H1 (cell line): ENCODE results near the gene OR51B5. TPM values are rescaled to one million over a fixed set of nuclear protein-coding genes. Genes with fewer than 3 reads are reported as not detected.

Experiments used
- CTCF ChIA-PET: fragments of 300-600 bp; sonication (Branson Sonifier 250); formaldehyde crosslinking; loops from one replicate; lab custom pipeline; 2021; ENCODE audit not compliant: partially characterized antibody; lab: Charles Lee
- POLR2A ChIA-PET: fragments of 300-600 bp; sonication (Branson Sonifier 250); formaldehyde crosslinking; loops from one replicate; lab custom pipeline; 2021; ENCODE audit warnings: inconsistent platforms; ENCODE audit not compliant: partially characterized antibody; lab: Charles Lee
- DNase-seq, 2 experiments: peaks; one replicate each; pipeline versions ENCODE4 v3.0.0 to v3.0.0-alpha.2; 2010 to 2022; ENCODE audit warnings: low spot score in 2 of 2, low read depth in 1 of 2, mixed read lengths in 1 of 2
- FAIRE-seq: peaks from 2 replicates; lab custom pipeline; 2011; peaks lifted over from hg19 to GRCh38; lab: Jason Lieb, UNC
- H2AFZ ChIP-seq: 2 replicates; pipeline ENCODE4 v1.8.1; 2012; ENCODE audit warnings: low read length, inconsistent platforms
- H2AK5ac ChIP-seq: 2 replicates; pipeline ENCODE4 v1.6.1; 2013; ENCODE audit warnings: low read depth, low read length
- H2BK120ac ChIP-seq: replicated peaks from 2 replicates; pipeline ENCODE3; 2013; ENCODE audit warnings: low read depth, low read length, inconsistent platforms
- H2BK12ac ChIP-seq: 2 replicates; pipeline ENCODE4 v1.6.1; 2013; ENCODE audit warnings: low read depth, low read length
- H2BK15ac ChIP-seq: 2 replicates; pipeline ENCODE4 v1.6.1; 2013; ENCODE audit warnings: low read length
- H2BK20ac ChIP-seq: 2 replicates; pipeline ENCODE4 v1.6.1; 2013; ENCODE audit warnings: low read length
- H2BK5ac ChIP-seq: 2 replicates; pipeline ENCODE4 v1.6.1; 2013; ENCODE audit warnings: low read depth, low read length
- H3K14ac ChIP-seq: 2 replicates; pipeline ENCODE4 v1.6.1; 2013; ENCODE audit warnings: inconsistent platforms; ENCODE audit not compliant: insufficient read length
- H3K18ac ChIP-seq: 2 replicates; pipeline ENCODE4 v1.6.1; 2013; ENCODE audit warnings: low read length; ENCODE audit errors: extremely low read depth
- H3K23ac ChIP-seq: 2 replicates; pipeline ENCODE4 v1.6.1; 2013; ENCODE audit warnings: inconsistent platforms; ENCODE audit not compliant: insufficient read length
- H3K23me2 ChIP-seq: 2 replicates; pipeline ENCODE4 v1.6.1; 2013; ENCODE audit warnings: low read depth, low read length
- H3K27ac ChIP-seq: 2 replicates; pipeline ENCODE4 v1.6.1; 2011; ENCODE audit warnings: low read depth, low read length, inconsistent platforms
- H3K27me3 ChIP-seq, 4 experiments: replicated peaks in 1 of 4; 1 replicate in 1 of 4; 2 replicates in 3 of 4; pipeline versions ENCODE4 v1.6.1 to v1.8.1; 2011 to 2013; ENCODE audit warnings: low read length in 3 of 4, mild to moderate bottlenecking in 3 of 4, inconsistent platforms in 2 of 4, mixed read lengths in 2 of 4, moderate library complexity in 1 of 4; ENCODE audit not compliant: control insufficient read depth in 3 of 4, insufficient read depth in 3 of 4; ENCODE audit errors: extremely low read depth in 1 of 4
- H3K36me3 ChIP-seq, 4 experiments: 2 replicates each; pipeline versions ENCODE4 v1.6.1 to v1.8.1; 2011 to 2013; ENCODE audit warnings: mild to moderate bottlenecking in 4 of 4, low read length in 3 of 4, moderate library complexity in 2 of 4, control low read depth in 1 of 4, inconsistent platforms in 1 of 4; ENCODE audit not compliant: insufficient read depth in 4 of 4, control insufficient read depth in 2 of 4
- H3K4ac ChIP-seq: replicated peaks from 2 replicates; pipeline ENCODE3; 2013; ENCODE audit warnings: low read length, low read depth, mixed read lengths, inconsistent platforms; ENCODE audit not compliant: insufficient read length
- H3K4me1 ChIP-seq, 4 experiments: replicated peaks in 1 of 4; 1 replicate in 1 of 4; 2 replicates in 3 of 4; pipeline versions ENCODE4 v1.6.1 to v1.8.1; 2011 to 2013; ENCODE audit warnings: low read length in 3 of 4, inconsistent platforms in 2 of 4, mixed read lengths in 1 of 4; ENCODE audit not compliant: insufficient read depth in 4 of 4, control insufficient read depth in 3 of 4
- H3K4me2 ChIP-seq, 2 experiments: 2 replicates each; pipeline versions ENCODE4 v1.6.1 to v1.8.1; 2011 to 2013; ENCODE audit warnings: low read depth in 2 of 2, low read length in 2 of 2, control low read depth in 1 of 2, inconsistent platforms in 1 of 2, mild to moderate bottlenecking in 1 of 2; ENCODE audit not compliant: insufficient read depth in 1 of 2
- H3K4me3 ChIP-seq, 4 experiments: fragments of 200-600, 300-600 bp in 1 of 4; sonication (generic), shearing (Covaris generic), sonication (Bioruptor Twin) in 1 of 4; 2 replicates each; pipeline versions ENCODE4 v1.5.1 to v1.8.1; 2011 to 2016; ENCODE audit warnings: low read length in 4 of 4, low read depth in 3 of 4, control low read depth in 2 of 4, inconsistent platforms in 2 of 4, mild to moderate bottlenecking in 2 of 4, mixed read lengths in 1 of 4, moderate library complexity in 1 of 4; ENCODE audit not compliant: insufficient read depth in 2 of 4; ENCODE audit errors: extremely low read depth in 1 of 4
- H3K56ac ChIP-seq: replicated peaks from 2 replicates; pipeline ENCODE3; 2013; ENCODE audit warnings: low read depth, mild to moderate bottlenecking, mixed read lengths, low read length, inconsistent platforms; ENCODE audit not compliant: insufficient read length
- H3K79me1 ChIP-seq: 2 replicates; pipeline ENCODE4 v1.6.1; 2013; ENCODE audit warnings: low read depth, low read length, control low read depth
- H3K79me2 ChIP-seq, 2 experiments: 2 replicates each; pipeline versions ENCODE4 v1.6.1 to v1.8.1; 2012 to 2013; ENCODE audit warnings: low read length in 2 of 2, mild to moderate bottlenecking in 2 of 2, inconsistent platforms in 1 of 2; ENCODE audit not compliant: insufficient read depth in 2 of 2, control insufficient read depth in 1 of 2
- H3K9ac ChIP-seq, 4 experiments: replicated peaks in 1 of 4; 1 replicate in 1 of 4; 2 replicates in 3 of 4; pipeline versions ENCODE4 v1.6.1 to v1.8.1; 2011 to 2013; ENCODE audit warnings: low read depth in 3 of 4, low read length in 3 of 4, control low read depth in 2 of 4, mild to moderate bottlenecking in 2 of 4, moderate library complexity in 2 of 4, inconsistent platforms in 1 of 4; ENCODE audit errors: extremely low read depth in 1 of 4
- H3K9me3 ChIP-seq, 2 experiments: 2 replicates each; pipeline versions ENCODE4 v1.6.1 to v1.8.1; 2012 to 2013; ENCODE audit warnings: mild to moderate bottlenecking in 2 of 2, moderate library complexity in 2 of 2, control low read depth in 1 of 2, inconsistent platforms in 1 of 2, low read depth in 1 of 2, low read length in 1 of 2, mixed read lengths in 1 of 2; ENCODE audit not compliant: insufficient read depth in 2 of 2
- H4K20me1 ChIP-seq, 2 experiments: replicated peaks in 1 of 2; 2 replicates each; pipeline versions ENCODE3 to v1.8.1; 2011 to 2013; ENCODE audit warnings: inconsistent platforms in 2 of 2, low read length in 2 of 2, mild to moderate bottlenecking in 1 of 2; ENCODE audit not compliant: insufficient read depth in 2 of 2, control insufficient read depth in 1 of 2
- H4K5ac ChIP-seq: 2 replicates; pipeline ENCODE4 v1.6.1; 2013; ENCODE audit warnings: low read length, low read depth, mixed read lengths, inconsistent platforms; ENCODE audit not compliant: insufficient read length
- H4K8ac ChIP-seq: 2 replicates; pipeline ENCODE4 v1.8.0; 2013; ENCODE audit warnings: mild to moderate bottlenecking, moderate library complexity, low read length, inconsistent platforms; ENCODE audit not compliant: insufficient read depth; ENCODE audit errors: extremely low read depth
- H4K91ac ChIP-seq: replicated peaks from 2 replicates; pipeline ENCODE3; 2013; ENCODE audit warnings: low read length, mixed read lengths, inconsistent platforms; ENCODE audit not compliant: insufficient read length
- CBX8 ChIP-seq: fragments of 300-800, 300-1000 bp; sonication (generic); IDR thresholded peaks from 2 replicates; pipeline ENCODE4 v1.7.1; 2016; ENCODE audit warnings: low read depth, low read length, borderline replicate concordance
- CHD1 ChIP-seq: IDR thresholded peaks from 2 replicates; pipeline ENCODE4 v1.6.1; 2012; ENCODE audit warnings: low read depth, low read length, improper control_type of control experiment
- GTF2F1 ChIP-seq: IDR thresholded peaks from 2 replicates; pipeline ENCODE4 v1.6.1; 2012; ENCODE audit warnings: low read depth, low read length, improper control_type of control experiment, borderline replicate concordance
- JUN ChIP-seq: IDR thresholded peaks from 2 replicates; pipeline ENCODE4 v1.6.1; 2011; ENCODE audit warnings: low read depth, mild to moderate bottlenecking, improper control_type of control experiment, low read length
- NANOG ChIP-seq: IDR thresholded peaks from 2 replicates; pipeline ENCODE4 v1.6.1; 2011; ENCODE audit warnings: low read length, low read depth, mild to moderate bottlenecking, inconsistent platforms; ENCODE audit not compliant: insufficient read depth, poor library complexity, severe bottlenecking
- POLR2AphosphoS5 ChIP-seq: IDR thresholded peaks from 2 replicates; pipeline ENCODE4 v1.6.1; 2011; ENCODE audit warnings: low read depth, low read length
- RNF2 ChIP-seq: fragments of 200-900, 300-1000 bp; sonication (generic); IDR thresholded peaks from 2 replicates; pipeline ENCODE4 v1.7.1; 2016; ENCODE audit warnings: borderline replicate concordance, low read depth, mild to moderate bottlenecking, antibody characterized with exemption, low read length; ENCODE audit not compliant: poor library complexity, severe bottlenecking; ENCODE audit errors: missing control alignments
- SAP30 ChIP-seq: fragments of 300-600 bp; sonication (generic); IDR thresholded peaks from 2 replicates; pipeline ENCODE4 v1.7.1; 2012; ENCODE audit warnings: low read length, moderate library complexity, mild to moderate bottlenecking, inconsistent platforms; ENCODE audit not compliant: insufficient read depth, insufficient replicate concordance
- SP4 ChIP-seq: IDR thresholded peaks from 2 replicates; pipeline ENCODE4 v1.6.1; 2012; ENCODE audit warnings: low read length, inconsistent platforms
- TAF7 ChIP-seq: optimal IDR thresholded peaks from 2 replicates; pipeline ENCODE3; 2011; ENCODE audit warnings: low read depth, mild to moderate bottlenecking, inconsistent platforms, low read length, moderate library complexity, borderline replicate concordance
- ZNF274 ChIP-seq: IDR thresholded peaks from 2 replicates; pipeline ENCODE4 v1.7.0; 2012; ENCODE audit warnings: low read length, borderline replicate concordance; ENCODE audit errors: extremely low read depth
- WGBS, 2 experiments: shearing (Covaris generic) in 1 of 2; methylation state at CpG; one replicate each; pipeline versions ENCODE4 v1.1.6 to v1.1.7; 2013 to 2015; ENCODE audit warnings: low lambda C conversion rate in 2 of 2, mixed read lengths in 2 of 2, inconsistent platforms in 1 of 2, low coverage in 1 of 2, missing lambda C conversion rate in 1 of 2; ENCODE audit not compliant: insufficient replicate concordance in 2 of 2, insufficient coverage in 1 of 2, insufficient read length in 1 of 2; ENCODE audit errors: extremely low coverage in 1 of 2, missing lambda C conversion rate in 1 of 2; 5-methylcytosine and 5-hydroxymethylcytosine counted together
- polyA plus RNA-seq, 7 experiments: library from polyadenylated mRNA; depleted of rRNA in 3 of 7; stranded (reverse) in 5 of 7; unstranded in 2 of 7; fragments of >200 nt in 5 of 7; fragments of 200-250 nt in 2 of 7; gene quantifications; 1 replicate in 5 of 7; 2 replicates in 1 of 7; 4 replicates in 1 of 7; pipeline versions ENCODE4 v1.2.1 to v1.2.3, GENCODE V29; 2011 to 2013; ENCODE audit warnings: missing spikeins in 2 of 7, mixed read lengths in 2 of 7
- total RNA-seq: library from RNA; stranded (reverse); fragmentation: NEBNext Ultra II Directional; extraction: Animal tissue kit (Norgen Biotek cat#: 25700); gene quantifications from 2 replicates; pipeline ENCODE4 v1.2.1, GENCODE V29; 2021
- TF ChIP-seq, protein P1 (sequence below): IDR thresholded peaks from 2 replicates; pipeline ENCODE4 v1.6.1; 2011; ENCODE audit warnings: low read depth, mild to moderate bottlenecking, low read length; ENCODE audit not compliant: insufficient read depth
- TF ChIP-seq, protein P2 (sequence below): IDR thresholded peaks from 2 replicates; pipeline ENCODE4 v1.6.1; 2012; ENCODE audit warnings: inconsistent platforms

The OR51B5 gene
- total and polyA plus RNA-seq, 2 of the 8 experiments (the other 6 are each of a cell fraction or from before 2014, with no cell fraction given): not detected

DNA sequence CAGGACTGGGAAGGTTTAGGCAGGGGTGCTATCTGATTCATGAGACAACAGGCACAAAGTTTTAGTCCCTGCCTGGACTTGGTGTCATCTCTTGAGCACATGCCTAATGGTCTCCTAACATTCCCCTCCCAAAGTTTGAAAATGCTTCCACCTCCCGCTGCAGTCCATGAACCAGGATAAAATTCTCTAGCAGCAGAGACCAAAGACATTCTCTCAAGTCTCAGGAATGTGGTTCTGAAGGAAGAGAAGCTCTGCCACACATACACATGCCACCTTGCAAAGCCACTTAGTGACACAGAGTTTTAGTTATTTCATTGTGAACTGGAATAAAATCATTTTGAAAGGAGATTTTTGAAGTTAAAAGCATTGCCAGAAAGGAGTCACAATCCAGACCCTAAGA is 23.5 kb upstream of the OR51B5 start:
- Histone ChIP-seq H2BK120ac (no peak overlapping the region), H3K18ac (no peak overlapping the region), H2BK5ac (no peak overlapping the region), H3K4me2 (no peak overlapping the region), H3K36me3 (no peaks in the 10 kb centered on the region), H3K14ac (no peak overlapping the region), H2BK12ac (no peak overlapping the region), H4K20me1 (no peaks in the 10 kb centered on the region), H4K91ac (no peak overlapping the region), H3K79me1 (no peaks in the 10 kb centered on the region), H3K27ac (no peak overlapping the region), H3K56ac (no peak overlapping the region), H2BK15ac (no peak overlapping the region), H2AFZ (no peak overlapping the region), H3K4me1 (no peaks in the 10 kb centered on the region), H3K9ac (no peak overlapping the region), H2AK5ac (no peak overlapping the region), H3K27me3 (no peaks in the 10 kb centered on the region), H3K23me2 (peaks cover 4% of the 10 kb centered on the region; the same call in 1 of the 2 replicates), H4K5ac (no peak overlapping the region), H3K23ac (no peak overlapping the region), H4K8ac (no peak overlapping the region), H3K4me3 (no peak overlapping the region), H2BK20ac (no peak overlapping the region), H3K9me3 (no peaks in the 10 kb centered on the region), H3K79me2 (no peaks in the 10 kb centered on the region), H3K4ac (no peak overlapping the region)
- WGBS, 2 experiments: 91% methylated on average over 1 of the region's 1 CpG; no CpG with 5 or more reads in 1 of the 2 experiments
- FAIRE-seq (no peak), DNase-seq (no peak)
- POLR2A ChIA-PET: no interaction called here
- CTCF ChIA-PET: interaction anchor here (0.6 to 1.2 kb wide), 4 partner anchors 21 to 1287 kb away, joined by 3 to 4 read pairs (median 3); no protein-coding TSS in a partner anchor
- TF ChIP-seq, protein P1, sequence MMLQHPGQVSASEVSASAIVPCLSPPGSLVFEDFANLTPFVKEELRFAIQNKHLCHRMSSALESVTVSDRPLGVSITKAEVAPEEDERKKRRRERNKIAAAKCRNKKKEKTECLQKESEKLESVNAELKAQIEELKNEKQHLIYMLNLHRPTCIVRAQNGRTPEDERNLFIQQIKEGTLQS: no peak
- TF ChIP-seq RNF2: no peak
- TF ChIP-seq NANOG: no peak
- TF ChIP-seq SAP30: no peak
- no peak for TF ChIP-seq CHD1
- no peak for TF ChIP-seq TAF7
- TF ChIP-seq POLR2AphosphoS5: no peak
- no peak for TF ChIP-seq JUN
- TF ChIP-seq, protein P2, sequence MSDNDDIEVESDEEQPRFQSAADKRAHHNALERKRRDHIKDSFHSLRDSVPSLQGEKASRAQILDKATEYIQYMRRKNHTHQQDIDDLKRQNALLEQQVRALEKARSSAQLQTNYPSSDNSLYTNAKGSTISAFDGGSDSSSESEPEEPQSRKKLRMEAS: no peak
- no peak for TF ChIP-seq ZNF274
- TF ChIP-seq CBX8: no peak
- no peak for TF ChIP-seq SP4
- no peak for TF ChIP-seq GTF2F1
